Testis (tissue), 2 donors: ENCODE measurements around the gene MCM5.

Source experiments
- POLR2A ChIP-seq: fragments of 450-650 bp; IDR thresholded peaks from one replicate; pipeline ENCODE4 v1.6.1; 2017; ENCODE audit warnings: antibody characterized with exemption, mild to moderate bottlenecking, moderate library complexity
- TF ChIP-seq, protein P1 (sequence below), 3 experiments: fragments of 450-650 bp in 2 of 3; fragments of 200-600 bp in 1 of 3; sonication (generic) in 1 of 3; IDR thresholded peaks; one replicate each; pipeline ENCODE4 v1.5.1; 2016 to 2019; ENCODE audit warnings: antibody characterized with exemption in 3 of 3, mild to moderate bottlenecking in 2 of 3, moderate library complexity in 1 of 3

DNA sequence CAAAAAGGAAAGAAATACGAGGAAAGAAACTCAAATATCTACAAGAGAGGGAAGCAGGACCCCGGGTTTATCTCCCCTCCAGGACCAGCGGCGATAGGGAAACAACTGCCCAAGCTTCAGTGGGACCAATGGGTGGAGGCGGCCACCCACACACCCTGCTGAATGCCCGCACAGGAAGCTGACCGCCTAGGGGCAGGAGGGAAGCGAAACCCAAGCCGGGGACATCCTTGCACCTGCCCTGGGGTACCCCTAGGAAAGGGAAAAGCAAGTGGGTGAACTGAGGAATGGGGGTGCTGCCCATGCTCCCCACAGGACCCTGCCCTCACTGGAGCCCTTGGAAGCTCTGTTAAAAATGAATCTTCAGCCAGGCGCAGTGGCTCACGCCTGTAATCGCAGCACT is 46.6 kb upstream of the MCM5 start:
- TF ChIP-seq, protein P1, sequence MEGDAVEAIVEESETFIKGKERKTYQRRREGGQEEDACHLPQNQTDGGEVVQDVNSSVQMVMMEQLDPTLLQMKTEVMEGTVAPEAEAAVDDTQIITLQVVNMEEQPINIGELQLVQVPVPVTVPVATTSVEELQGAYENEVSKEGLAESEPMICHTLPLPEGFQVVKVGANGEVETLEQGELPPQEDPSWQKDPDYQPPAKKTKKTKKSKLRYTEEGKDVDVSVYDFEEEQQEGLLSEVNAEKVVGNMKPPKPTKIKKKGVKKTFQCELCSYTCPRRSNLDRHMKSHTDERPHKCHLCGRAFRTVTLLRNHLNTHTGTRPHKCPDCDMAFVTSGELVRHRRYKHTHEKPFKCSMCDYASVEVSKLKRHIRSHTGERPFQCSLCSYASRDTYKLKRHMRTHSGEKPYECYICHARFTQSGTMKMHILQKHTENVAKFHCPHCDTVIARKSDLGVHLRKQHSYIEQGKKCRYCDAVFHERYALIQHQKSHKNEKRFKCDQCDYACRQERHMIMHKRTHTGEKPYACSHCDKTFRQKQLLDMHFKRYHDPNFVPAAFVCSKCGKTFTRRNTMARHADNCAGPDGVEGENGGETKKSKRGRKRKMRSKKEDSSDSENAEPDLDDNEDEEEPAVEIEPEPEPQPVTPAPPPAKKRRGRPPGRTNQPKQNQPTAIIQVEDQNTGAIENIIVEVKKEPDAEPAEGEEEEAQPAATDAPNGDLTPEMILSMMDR (IDR thresholded peaks at IDR 0.05) = no peak
- TF ChIP-seq POLR2A = no peak
